ENCODE data around the gene AIF1L.

AIF1L gene

DNA sequence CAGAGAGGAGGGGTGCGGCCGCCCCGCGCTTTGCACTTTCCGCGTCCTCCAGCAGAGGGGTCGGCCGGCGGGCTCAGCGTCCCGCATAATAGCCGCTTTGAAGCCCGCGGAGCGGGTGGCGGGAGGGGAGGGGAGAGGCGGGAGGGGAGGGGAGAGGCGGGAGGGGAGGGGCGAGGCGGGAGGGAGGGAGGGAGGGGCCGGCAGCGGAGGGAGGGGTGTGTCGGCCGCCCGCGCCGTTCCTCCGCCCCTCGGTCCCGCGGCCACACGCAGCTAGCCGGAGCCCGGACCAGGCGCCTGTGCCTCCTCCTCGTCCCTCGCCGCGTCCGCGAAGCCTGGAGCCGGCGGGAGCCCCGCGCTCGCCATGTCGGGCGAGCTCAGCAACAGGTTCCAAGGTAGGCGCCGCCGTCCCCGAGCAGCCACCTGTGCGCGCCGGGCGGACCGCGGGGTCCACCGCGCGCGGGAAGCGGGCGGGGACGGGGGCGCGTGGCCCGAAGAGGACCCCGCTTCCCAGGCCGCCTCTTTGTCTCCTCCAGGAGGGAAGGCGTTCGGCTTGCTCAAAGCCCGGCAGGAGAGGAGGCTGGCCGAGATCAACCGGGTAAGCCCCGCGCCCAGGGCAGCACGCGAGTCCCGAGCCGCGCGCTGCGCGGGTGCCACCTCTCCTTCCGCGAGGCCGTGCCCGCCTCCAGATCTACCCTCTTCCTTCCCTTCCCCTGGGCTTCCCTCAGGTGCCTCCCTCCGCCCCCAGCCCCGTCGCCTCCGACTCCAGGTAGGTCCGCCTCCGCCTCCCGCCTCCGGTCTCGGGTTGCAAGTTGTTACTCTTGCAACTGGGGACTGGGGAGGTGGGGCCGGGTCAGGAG lies at the start of gene AIF1L:
Gene AIF1L (plus strand): TSS at position 263 of the 857 bp plus-strand sequence. CDS start 99 bp downstream, at position 362.
- peak in 44 of 58 donors; percentile 18 to 80 (median 58) for DNase-seq

- peak in 50 of 58 donors; percentile 10 to 79 (median 38) for DNase-seq
Observed at GRCh38 chr9:131046581-131047202, 49.6 kb upstream of the AIF1L start.

- no peak for DNase-seq
Observed at GRCh38 chr9:131048332-131048731, 48.0 kb upstream of the AIF1L start.

DNA sequence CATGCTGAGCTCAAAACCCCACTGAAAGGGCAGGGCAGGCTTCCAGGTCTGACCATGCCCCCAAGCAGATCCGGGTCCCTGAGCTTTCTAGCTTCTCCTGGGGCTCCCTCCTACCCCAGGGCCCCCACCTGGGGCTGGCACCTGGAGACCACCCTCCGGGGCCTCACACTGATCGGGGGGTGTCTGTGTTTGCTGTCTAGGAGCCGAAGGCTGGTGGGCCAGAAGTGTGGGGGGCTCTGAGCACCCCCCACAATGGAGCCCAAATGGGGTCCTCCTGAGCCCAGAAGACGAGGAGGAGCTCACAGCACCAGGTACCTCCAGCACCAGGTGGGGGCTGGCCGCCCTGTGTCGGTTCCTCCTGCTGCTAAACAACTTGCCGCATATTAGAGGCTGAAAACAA lies 47.5 kb upstream of the AIF1L start:
- no peak for DNase-seq

DNA sequence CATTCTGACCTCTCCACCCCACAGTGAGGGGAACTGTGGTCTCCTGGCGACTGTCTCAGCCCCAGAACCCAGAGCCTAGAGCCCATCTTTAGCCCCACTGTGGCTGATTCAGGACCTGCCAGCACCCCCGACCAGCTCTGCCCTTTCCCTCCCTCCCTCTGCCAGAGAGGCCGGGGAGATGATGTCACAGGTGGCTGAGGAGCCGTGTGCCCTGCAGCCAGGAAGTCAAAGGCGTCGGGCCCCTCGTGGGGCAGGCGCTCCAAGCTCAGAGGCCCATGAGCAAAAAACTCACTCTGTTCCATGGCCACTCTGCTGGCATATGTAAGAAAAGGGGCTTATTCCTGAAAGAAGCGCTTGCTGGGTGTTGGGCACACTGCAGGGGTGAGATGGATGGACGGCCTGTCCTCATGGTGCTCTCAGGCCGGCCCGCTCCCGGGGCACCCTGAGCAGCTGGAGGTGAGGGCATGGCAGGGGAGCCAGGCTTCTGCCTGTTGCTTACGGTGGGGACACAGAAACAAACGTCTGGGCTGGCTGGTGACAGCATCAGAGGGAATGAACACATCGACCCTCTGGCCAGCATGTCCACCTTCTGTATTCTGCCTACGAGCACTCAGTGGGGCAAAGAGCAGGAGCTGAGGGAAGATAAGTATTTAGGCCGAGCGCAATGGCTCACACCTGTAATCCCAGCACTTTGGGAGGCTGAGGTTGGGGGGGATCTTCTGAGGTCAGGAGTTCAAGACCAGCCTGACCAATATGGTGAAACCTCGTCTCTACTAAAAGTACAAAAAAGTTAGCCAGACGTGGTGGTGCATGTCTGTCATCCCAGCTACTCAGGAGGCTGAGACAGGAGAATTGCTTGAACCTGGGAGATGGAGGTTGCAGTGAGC lies 46.3 kb upstream of the AIF1L start:
- DNase-seq = no peak

DNA sequence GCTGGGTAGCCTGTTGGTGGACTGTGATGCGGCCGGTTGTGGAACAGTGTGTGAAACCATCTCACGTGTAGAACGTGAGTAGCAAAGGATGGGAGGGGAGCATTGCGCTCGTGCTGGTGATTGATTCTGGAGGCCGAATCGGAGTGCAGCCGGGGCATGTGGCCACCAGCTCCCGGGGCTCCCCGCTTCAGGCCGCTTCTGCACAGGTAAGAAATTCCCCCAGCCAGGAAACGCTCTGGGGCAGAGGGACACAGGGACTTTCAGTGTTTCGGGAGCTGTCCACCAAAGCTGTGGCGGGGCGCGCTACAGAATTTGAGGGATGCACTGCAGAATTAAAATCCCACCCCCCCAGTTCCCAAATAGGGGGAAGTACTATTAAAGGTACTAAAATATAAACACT lies 45.5 kb upstream of the AIF1L start:
- no peak for DNase-seq

DNA sequence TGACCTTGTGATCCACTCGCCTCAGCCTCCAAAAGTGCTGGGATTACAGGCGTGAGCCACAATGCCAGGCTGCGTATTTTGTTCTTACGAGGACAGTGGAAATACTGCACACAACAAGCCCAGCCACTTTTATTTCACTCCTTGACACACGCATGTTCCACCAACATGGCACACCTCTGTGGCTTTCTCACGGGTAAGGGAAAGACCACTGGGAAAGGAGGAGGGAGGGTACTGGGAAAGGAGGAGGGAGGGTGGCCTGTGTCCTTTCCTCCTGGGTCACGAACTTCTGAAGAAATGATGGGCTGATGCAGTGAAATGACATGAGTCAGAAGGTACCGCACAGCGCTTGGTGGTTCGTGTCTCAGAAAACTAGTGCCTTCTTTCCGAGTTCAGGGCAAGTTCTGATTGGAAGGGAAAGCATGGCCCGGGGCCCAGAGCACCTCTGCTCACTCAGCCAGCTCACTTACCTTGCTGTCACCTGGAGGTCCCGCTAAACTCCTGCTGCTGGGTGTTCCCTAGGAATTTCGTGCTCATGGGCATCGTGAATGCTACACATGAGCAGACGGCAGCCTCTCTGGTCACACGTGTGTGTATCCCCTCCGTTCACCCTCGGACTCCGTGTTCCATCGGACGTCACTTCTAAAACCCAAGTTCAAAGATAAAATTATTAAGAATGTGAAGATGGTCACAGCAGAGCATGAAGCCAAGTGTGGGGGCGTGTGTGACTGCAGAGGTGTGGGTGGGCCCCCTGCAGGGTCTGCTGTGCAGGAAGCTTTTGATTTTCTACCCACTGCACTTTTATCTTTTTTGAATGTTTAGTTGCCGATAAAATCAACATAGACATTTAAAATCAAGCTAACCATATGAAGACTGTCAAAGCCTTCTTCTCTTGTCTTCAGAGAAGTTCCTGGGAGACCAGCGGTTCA lies 44.5 kb upstream of the AIF1L start:
- DNase-seq = no peak

DNA sequence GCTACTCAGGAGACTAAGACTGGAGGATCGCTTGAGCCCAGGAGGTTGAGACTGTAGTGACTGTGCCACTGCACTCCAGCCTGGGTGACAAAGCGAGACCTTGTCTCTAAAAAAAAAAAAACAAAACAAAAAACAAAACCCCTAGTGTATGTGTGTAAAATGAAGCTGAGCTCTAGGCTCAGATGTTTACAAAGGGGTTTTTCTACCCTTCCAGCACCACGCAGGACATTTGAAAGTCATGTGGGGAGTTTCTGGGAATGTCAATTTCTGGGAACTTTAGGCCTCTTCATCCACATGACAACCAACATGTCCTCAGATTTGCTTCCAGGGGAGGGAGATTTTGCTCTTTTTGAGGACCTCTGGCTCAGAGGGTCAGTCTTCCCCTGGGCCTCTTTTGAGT lies 42.4 kb upstream of the AIF1L start:
- peak in 17 of 58 donors; percentile 9 to 70 (median 40) for DNase-seq

- DNase-seq = no peak
Observed at GRCh38 chr9:131056781-131057506, 39.4 kb upstream of the AIF1L start.

DNA sequence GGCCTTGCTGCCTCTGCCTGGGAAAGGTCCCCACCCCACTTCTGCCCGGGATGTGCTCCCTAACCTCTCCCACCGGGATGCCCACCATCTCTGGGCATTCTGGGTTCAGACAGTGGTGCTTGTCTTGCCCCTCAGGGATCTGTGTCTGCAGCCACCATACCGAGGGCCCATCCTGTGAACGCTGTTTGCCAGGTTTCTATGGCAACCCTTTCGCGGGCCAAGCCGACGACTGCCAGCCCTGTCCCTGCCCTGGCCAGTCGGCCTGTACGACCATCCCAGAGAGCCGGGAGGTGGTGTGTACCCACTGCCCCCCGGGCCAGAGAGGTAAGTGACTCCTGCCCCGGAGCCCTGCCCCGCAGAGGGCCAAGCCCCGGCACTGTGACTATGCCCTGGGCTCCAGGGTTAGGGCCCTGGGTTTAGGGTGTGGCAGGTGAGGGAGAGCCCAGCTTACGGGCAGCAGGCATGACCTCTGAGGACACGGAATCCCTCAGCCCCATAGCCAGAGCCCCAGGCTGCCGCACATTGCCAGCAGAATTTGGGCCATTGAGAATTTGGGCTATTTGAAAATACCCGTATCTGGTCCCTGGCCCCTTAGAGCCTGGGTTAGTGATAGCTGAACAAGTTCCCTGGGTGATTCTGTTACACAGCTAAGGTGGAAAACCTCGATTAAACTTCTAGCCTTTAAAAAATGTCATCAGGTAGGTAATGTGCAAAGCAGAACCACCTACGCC lies 35.3 kb upstream of the AIF1L start:
- no peak for DNase-seq

- DNase-seq = no peak
Observed at GRCh38 chr9:131062969-131063368, 33.4 kb upstream of the AIF1L start.

- DNase-seq = no peak
Observed at GRCh38 chr9:131065599-131065998, 30.7 kb upstream of the AIF1L start.

- no peak for DNase-seq
Observed at GRCh38 chr9:131067625-131068024, 28.7 kb upstream of the AIF1L start.

DNA sequence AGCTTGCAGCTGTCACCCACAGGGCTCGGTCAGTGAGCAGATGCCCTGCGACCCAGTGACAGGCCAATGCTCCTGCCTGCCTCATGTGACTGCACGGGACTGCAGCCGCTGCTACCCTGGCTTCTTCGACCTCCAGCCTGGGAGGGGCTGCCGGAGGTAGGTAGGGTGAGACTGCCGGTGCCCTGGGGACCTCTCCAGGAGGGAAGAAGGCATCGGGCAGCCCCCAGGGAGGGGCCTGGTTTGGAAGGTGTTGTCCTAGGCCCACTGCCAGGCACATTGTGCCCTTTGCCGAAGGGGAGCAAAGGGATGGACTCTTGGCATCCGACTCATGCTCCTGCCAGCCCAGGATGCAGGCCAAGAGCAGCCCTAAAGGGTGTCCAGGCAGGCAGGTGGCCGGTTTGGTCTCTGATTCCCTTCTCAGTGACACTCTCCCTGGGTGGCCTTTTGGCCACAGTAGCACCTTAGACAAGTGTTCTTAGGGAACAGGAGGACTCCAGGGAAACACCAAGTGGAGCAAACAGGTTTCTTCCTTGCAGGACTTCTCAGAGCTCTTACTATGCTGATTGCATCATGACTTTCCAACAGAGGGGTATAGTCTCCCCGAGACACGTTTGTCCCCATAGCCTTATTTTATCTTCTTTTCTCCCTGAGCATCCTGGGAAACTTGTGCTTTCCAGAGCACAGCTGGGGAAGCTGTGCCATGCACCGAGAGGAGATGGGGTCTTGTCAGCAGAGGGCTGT lies 28.1 kb upstream of the AIF1L start:
- DNase-seq = no peak

- DNase-seq = no peak
Observed at GRCh38 chr9:131069699-131070098, 26.6 kb upstream of the AIF1L start.

DNA sequence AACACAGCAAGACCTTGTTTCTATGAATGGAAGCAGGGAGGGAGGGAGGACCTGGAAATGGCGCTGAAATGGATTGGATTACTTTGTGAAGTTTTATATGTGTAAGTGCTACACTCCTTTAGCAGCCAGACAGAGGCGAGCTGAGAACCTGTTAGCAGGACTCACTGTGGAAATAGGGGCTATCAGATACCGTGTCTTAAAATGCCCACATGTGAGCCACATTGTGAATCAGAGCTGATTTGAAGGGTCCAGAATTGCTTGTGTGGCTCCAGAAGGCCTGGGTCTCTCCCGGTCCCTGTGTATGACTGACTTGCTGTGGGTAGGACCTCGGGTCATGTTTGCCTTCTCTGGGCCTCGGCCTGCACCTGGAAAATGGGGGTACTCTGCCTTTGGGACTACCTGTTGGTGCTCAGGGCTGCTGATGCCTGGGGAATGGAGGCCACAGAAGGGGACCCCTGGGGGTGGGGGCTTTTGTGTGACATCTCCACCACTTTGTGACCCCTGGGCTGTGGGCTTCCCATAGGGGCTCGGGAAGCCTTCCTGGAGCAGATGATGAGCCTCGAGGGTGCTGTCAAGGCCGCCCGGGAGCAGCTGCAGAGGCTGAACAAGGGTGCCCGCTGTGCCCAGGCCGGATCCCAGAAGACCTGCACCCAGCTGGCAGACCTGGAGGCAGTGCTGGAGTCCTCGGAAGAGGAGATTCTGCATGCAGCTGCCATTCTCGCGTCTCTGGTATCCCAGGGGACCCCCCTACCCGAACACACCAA lies 24.0 kb upstream of the AIF1L start:
- no peak for DNase-seq

DNA sequence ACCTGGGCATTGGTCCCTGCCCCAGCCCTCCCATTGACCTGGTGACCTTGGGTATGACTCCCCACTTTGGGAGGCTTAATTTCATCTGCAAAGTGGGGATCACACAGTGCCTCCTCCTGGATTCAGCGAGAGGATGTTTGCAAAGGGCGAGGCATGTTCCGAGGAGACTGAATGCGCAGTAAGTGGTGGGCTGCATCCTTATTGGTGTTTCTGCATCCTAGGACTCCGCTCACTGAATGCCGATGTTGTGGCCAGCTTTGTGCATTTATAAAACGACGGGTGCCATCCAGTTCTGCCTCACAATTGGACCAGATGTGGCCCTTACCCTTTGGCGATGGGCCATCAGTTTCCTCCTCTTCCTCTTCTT lies 23.5 kb upstream of the AIF1L start:
- DNase-seq = no peak

All from anterior cingulate cortex (tissue), 58 donors.